Peyer's patch (tissue), 4 donors: ENCODE data around the gene TANC2.

Source experiments
- POLR2A ChIP-seq, 2 donors: fragments of 450-650 bp; IDR thresholded peaks; one replicate each; pipeline ENCODE4 v1.5.1; 2017; ENCODE audit warnings: antibody characterized with exemption in 2 of 2, mild to moderate bottlenecking in 2 of 2, moderate library complexity in 2 of 2
- TF ChIP-seq, protein P1 (sequence below), 6 experiments: fragments of 450-650 bp in 4 of 6; fragments of 200-600 bp in 2 of 6; sonication (generic) in 1 of 6; IDR thresholded peaks; one replicate each; pipeline ENCODE4 v1.5.1; 2017 to 2019; ENCODE audit warnings: antibody characterized with exemption in 6 of 6, mild to moderate bottlenecking in 3 of 6, moderate library complexity in 1 of 6

DNA sequence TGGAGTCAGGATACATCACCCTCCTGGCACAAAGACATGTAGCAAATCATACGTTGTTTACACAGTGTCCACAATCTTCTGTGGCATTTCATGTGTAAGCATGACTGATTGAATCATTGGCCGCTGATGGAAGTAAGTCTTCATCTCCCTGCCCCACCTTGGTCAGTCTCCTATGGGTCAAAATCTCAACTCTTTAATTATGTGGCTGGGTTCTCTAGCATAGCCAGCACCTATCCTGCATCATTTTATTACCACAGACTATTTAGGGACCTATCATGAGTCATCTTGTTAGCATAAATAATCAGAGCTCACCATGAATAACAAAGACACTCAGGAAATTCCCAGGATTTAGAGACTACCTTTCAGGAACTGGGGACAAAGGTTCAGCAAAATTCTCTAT lies 15.9 kb downstream of the TANC2 start:
- TF ChIP-seq, protein P1, sequence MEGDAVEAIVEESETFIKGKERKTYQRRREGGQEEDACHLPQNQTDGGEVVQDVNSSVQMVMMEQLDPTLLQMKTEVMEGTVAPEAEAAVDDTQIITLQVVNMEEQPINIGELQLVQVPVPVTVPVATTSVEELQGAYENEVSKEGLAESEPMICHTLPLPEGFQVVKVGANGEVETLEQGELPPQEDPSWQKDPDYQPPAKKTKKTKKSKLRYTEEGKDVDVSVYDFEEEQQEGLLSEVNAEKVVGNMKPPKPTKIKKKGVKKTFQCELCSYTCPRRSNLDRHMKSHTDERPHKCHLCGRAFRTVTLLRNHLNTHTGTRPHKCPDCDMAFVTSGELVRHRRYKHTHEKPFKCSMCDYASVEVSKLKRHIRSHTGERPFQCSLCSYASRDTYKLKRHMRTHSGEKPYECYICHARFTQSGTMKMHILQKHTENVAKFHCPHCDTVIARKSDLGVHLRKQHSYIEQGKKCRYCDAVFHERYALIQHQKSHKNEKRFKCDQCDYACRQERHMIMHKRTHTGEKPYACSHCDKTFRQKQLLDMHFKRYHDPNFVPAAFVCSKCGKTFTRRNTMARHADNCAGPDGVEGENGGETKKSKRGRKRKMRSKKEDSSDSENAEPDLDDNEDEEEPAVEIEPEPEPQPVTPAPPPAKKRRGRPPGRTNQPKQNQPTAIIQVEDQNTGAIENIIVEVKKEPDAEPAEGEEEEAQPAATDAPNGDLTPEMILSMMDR (IDR thresholded peaks at IDR 0.05), result no peak
- no peak for TF ChIP-seq POLR2A (IDR thresholded peaks at IDR 0.05)
